GM12875 (cell line): ENCODE measurements around the gene COL4A3.

Experiments
- H3K4me3 ChIP-seq: one replicate; pipeline ENCODE4 v1.5.1; 2011; ENCODE audit warnings: low read depth, low read length, control low read depth
- TF ChIP-seq, protein P1 (sequence below): IDR thresholded peaks from 2 replicates; pipeline ENCODE4 v1.5.1; 2011; ENCODE audit warnings: low read depth, mild to moderate bottlenecking, control low read depth, inconsistent platforms, low read length, moderate library complexity, borderline replicate concordance; ENCODE audit not compliant: insufficient read depth

The COL4A3 gene

DNA sequence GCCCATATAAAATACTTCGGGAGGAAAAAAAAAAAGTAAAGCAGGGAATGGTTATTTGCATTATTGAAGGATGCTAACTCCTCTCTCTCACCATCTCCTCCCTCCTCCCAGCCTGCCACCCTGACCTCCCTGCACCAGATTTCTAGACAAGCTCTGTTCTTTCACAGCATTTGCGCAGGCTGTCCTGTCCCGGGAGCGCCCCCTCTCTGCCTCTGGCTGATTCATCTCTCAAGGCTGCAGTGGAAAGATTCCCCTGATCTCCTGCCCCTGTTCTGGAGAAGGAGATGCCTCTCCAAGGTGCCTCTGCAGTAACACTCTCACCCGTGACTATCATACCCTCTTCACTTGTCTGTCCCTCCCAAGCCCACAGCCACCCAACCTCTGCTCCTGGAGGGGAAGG is 38.9 kb upstream of the COL4A3 start:
- TF ChIP-seq, protein P1, sequence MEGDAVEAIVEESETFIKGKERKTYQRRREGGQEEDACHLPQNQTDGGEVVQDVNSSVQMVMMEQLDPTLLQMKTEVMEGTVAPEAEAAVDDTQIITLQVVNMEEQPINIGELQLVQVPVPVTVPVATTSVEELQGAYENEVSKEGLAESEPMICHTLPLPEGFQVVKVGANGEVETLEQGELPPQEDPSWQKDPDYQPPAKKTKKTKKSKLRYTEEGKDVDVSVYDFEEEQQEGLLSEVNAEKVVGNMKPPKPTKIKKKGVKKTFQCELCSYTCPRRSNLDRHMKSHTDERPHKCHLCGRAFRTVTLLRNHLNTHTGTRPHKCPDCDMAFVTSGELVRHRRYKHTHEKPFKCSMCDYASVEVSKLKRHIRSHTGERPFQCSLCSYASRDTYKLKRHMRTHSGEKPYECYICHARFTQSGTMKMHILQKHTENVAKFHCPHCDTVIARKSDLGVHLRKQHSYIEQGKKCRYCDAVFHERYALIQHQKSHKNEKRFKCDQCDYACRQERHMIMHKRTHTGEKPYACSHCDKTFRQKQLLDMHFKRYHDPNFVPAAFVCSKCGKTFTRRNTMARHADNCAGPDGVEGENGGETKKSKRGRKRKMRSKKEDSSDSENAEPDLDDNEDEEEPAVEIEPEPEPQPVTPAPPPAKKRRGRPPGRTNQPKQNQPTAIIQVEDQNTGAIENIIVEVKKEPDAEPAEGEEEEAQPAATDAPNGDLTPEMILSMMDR, result no peak
- H3K4me3 ChIP-seq, result no peak overlapping the region

DNA sequence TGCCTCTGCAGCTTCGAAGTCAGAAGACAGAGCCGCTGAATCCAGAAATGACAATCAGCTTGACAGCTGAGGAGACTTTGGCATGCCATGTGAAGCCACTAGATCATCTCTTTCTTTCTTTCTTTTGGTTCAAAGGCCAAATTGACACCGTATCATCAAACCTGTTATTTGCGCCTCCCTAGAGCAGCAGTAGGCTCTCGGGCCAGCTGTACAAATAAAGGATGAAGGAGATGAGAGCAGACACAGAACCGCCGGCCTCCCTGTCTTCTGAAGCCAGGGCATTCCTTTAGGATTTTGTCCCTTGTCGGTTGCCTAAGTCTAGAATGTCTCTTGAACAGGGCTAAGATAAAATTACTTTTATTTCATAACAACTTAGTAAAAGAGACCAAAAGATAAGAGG is 37.2 kb upstream of the COL4A3 start:
- TF ChIP-seq, protein P1, result no peak
- no peak overlapping the region for H3K4me3 ChIP-seq

DNA sequence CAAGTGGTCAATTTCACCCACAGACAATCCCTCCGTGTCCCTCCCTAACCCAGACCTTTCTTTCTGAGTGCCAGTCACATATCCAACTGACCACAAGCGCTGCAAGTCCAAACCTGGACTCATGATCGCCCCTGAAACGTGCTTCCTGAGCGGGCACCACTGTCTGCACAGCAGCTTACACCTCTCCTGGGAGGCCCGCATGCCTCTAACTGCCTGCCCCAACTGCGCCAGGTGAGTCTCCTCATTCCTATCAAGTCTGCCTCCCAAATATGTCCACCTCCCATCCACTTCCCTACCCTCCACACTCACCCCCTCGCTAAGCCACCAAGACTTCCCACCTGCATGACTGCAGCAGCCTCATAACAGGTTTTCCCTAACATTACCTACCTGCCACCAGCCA is 33.8 kb upstream of the COL4A3 start:
- H3K4me3 ChIP-seq, result no peak overlapping the region
- TF ChIP-seq, protein P1, result no peak

DNA sequence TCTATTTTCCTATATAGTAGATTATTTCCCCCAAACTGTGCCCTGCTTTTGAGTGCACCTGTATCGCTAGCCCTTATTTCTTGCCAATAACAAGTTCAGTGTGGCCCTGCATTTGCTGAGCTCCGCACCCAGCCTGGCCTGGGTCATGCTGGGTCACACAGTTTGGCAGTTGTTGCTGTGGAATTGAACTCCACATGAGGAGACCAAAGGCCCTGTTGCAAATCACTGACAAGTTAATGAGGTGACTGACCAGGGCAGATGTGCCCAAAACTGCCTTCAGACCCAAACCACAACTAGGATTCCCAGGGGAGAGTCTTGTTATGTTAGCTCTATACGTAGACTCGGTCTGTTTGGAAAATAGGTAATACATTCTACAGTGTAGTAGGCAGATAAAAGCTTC is 31.4 kb upstream of the COL4A3 start:
- TF ChIP-seq, protein P1, result no peak
- no peak overlapping the region for H3K4me3 ChIP-seq

DNA sequence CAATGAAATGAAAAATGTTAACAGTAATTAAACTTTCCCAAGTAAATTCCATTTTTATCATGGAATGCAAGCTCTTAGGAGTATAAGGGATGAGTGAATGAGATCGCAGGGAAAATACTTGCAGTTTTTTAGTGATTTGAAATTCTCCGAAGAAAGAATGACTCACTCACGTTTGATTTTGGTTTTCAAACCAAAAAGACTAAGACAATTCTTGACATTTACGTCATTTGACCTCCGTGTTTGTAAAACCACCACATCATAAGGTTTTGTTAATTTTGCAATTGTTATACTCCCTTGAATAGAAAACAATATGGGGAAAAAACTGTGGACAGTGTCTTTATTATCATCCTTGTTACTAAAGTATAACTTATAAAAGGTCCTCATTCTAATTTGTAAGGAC is 29.8 kb upstream of the COL4A3 start:
- TF ChIP-seq, protein P1, result no peak
- H3K4me3 ChIP-seq, result no peak overlapping the region

DNA sequence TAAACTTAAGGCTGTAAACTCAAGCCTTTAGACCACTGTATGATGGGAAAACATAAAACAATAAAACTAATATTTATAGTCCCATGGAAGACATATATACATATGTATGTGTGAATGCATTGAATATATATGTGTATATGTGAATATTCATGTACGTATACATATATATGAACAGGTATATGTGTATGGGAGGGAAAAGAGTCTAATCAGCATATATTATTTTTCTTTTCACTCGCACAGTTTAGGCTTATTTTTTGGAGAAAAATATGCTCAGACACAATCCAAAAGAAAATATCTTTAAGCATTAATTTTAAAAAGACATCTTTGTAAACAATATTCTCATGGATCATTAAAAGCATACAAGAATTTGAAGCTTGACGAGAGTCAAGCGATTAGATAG is 23.1 kb upstream of the COL4A3 start:
- H3K4me3 ChIP-seq, result no peak overlapping the region
- TF ChIP-seq, protein P1, result no peak

DNA sequence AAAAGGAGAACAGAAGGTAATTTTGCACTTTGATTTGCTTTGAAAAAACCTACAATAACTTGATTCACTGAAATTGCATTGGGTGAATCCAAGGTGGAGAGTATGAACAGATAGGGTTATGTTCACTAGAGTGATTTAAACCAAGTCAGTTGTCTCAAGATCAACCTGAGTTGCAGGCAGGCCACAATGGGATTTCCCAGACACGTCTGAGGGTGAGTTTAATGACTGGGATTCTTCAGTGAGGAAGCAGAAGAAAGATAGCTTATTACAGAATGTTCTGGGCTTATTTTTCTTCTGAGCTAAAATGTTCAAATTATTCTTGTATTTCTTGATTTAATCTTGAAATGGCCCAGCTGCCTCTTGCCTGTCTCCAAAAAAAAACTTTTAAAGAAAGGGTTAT is 20.5 kb upstream of the COL4A3 start:
- H3K4me3 ChIP-seq, result no peak overlapping the region
- TF ChIP-seq, protein P1, result no peak
